Left ventricle myocardium superior (tissue), 1 donor: ENCODE data around the gene ACOXL. TPM values are rescaled to one million over a fixed set of nuclear protein-coding genes. Genes with fewer than 3 reads are reported as not detected.

Source experiments
- ATAC-seq: fragments of 200-7000 bp; cut with Tn5 transposase; one replicate; pipeline ENCODE4 v1.9.1; 2020; ENCODE audit warnings: mild to moderate bottlenecking, moderate library complexity
- DNase-seq: peaks from one replicate; pipeline ENCODE4 v3.0.0-alpha.2; 2020
- intact Hi-C: fragments of 100-400 bp; cut with micrococcal nuclease; formaldehyde crosslinking; loops from one replicate; pipeline ENCODE4 v1.11.0; 2022
- total RNA-seq: library from RNA; stranded (reverse); fragmentation: NEBNext Ultra II Directional; extraction: Animal tissue kit (Norgen Biotek cat#: 25700); gene quantifications from one replicate; pipeline ENCODE4 v1.2.1, GENCODE V29; 2021
- donor health status: DM: no; HTN: yes; CAD: no; lungs with severe emphysema.

The ACOXL gene
- total RNA-seq, 1 donor from 2014 or later, result 0.10 TPM

- intact Hi-C loops, result no loop called here
- DNase-seq, result no peak
- no peak for ATAC-seq
Observed at GRCh38 chr2:110716959-110717645, 15.3 kb upstream of the ACOXL start.

GRCh38 chr2:110717734-110718133, 14.6 kb upstream of the ACOXL start:
- ATAC-seq (peak; percentile 80), DNase-seq (no peak)
- intact Hi-C loops, result no loop called here

- ATAC-seq (no peak), DNase-seq (no peak)
- intact Hi-C loops, result no loop called here
Observed at GRCh38 chr2:110718382-110718781, 14.0 kb upstream of the ACOXL start.

GRCh38 chr2:110718990-110719389, 13.4 kb upstream of the ACOXL start:
- no peak for ATAC-seq
- DNase-seq, result no peak
- intact Hi-C loops, result no loop called here

GRCh38 chr2:110720547-110720946, 11.8 kb upstream of the ACOXL start:
- DNase-seq, result peak; percentile 44
- ATAC-seq, result peak; percentile 77
- intact Hi-C loops, result no loop called here

GRCh38 chr2:110724820-110725219, 7.6 kb upstream of the ACOXL start:
- ATAC-seq (no peak), DNase-seq (no peak)
- intact Hi-C loops, result no loop called here

GRCh38 chr2:110725370-110725769, 7.0 kb upstream of the ACOXL start:
- DNase-seq (no peak), ATAC-seq (no peak)
- intact Hi-C loops, result no loop called here

- ATAC-seq, result no peak
- no peak for DNase-seq
- intact Hi-C loops, result no loop called here
Observed at GRCh38 chr2:110725859-110726258, 6.5 kb upstream of the ACOXL start.

GRCh38 chr2:110726285-110726684, 6.1 kb upstream of the ACOXL start:
- intact Hi-C loops, result no loop called here
- DNase-seq (no peak), ATAC-seq (no peak)

GRCh38 chr2:110727923-110728322, 4.5 kb upstream of the ACOXL start:
- ATAC-seq, result no peak
- no peak for DNase-seq
- intact Hi-C loops, result no loop called here

- intact Hi-C loops, result no loop called here
- ATAC-seq, result no peak
- no peak for DNase-seq
Observed at GRCh38 chr2:110729106-110729505, 3.3 kb upstream of the ACOXL start.

GRCh38 chr2:110731064-110731463, 1.3 kb upstream of the ACOXL start:
- intact Hi-C loops, result no loop called here
- ATAC-seq (no peak), DNase-seq (no peak)

- DNase-seq, result no peak
- intact Hi-C loops, result no loop called here
- ATAC-seq, result no peak
Observed at GRCh38 chr2:110735366-110735765, 3.0 kb downstream of the ACOXL start.

GRCh38 chr2:110737783-110738182, 5.4 kb downstream of the ACOXL start:
- intact Hi-C loops, result no loop called here
- ATAC-seq (no peak), DNase-seq (no peak)

GRCh38 chr2:110740747-110741349, 8.5 kb downstream of the ACOXL start:
- intact Hi-C loops, result no loop called here
- no peak for ATAC-seq
- no peak for DNase-seq

- intact Hi-C loops, result no loop called here
- ATAC-seq (no peak), DNase-seq (no peak)
Observed at GRCh38 chr2:110741491-110741980, 9.2 kb downstream of the ACOXL start.

- no peak for ATAC-seq
- no peak for DNase-seq
- intact Hi-C loops, result no loop called here
Observed at GRCh38 chr2:110742412-110742811, 10.0 kb downstream of the ACOXL start.

GRCh38 chr2:110743600-110743999, 11.2 kb downstream of the ACOXL start:
- intact Hi-C loops, result no loop called here
- DNase-seq (no peak), ATAC-seq (no peak)

GRCh38 chr2:110744429-110744828, 12.1 kb downstream of the ACOXL start:
- no peak for ATAC-seq
- intact Hi-C loops, result no loop called here
- no peak for DNase-seq

- DNase-seq (no peak), ATAC-seq (no peak)
- intact Hi-C loops, result no loop called here
Observed at GRCh38 chr2:110745048-110745447, 12.7 kb downstream of the ACOXL start.
